ENCODE measurements around the gene OR52I2.

OR52I2 gene

GRCh38 chr11:4560467-4560866, 21.1 kb upstream of the OR52I2 start:
- TF ChIP-seq TAF1 (IDR thresholded peaks at IDR 0.05; ENCODE audit: borderline replicate concordance, insufficient read depth, low read length), result no peak
- no peak for TF ChIP-seq POLR2AphosphoS5 (IDR thresholded peaks at IDR 0.05; ENCODE audit: low read depth, low read length)
- TF ChIP-seq FOXP2 (optimal IDR thresholded peaks at IDR 0.05; ENCODE audit: borderline replicate concordance, extremely low read depth, extremely low read length, insufficient read depth), result no peak
- no peak for TF ChIP-seq SIN3A (IDR thresholded peaks at IDR 0.05; ENCODE audit: borderline replicate concordance, insufficient read depth, low read length)

- TF ChIP-seq FOXP2 (optimal IDR thresholded peaks at IDR 0.05; ENCODE audit: borderline replicate concordance, extremely low read depth, extremely low read length, insufficient read depth), result no peak
- TF ChIP-seq REST (IDR thresholded peaks at IDR 0.05; ENCODE audit: insufficient read depth in 1 of 2, low read depth in 2 of 2, low read length in 2 of 2), result no peak
- TF ChIP-seq POLR2AphosphoS5 (IDR thresholded peaks at IDR 0.05; ENCODE audit: low read depth, low read length), result no peak
Observed at GRCh38 chr11:4565371-4565770, 16.2 kb upstream of the OR52I2 start.

GRCh38 chr11:4569075-4569474, 12.5 kb upstream of the OR52I2 start:
- TF ChIP-seq SIN3A (IDR thresholded peaks at IDR 0.05; ENCODE audit: borderline replicate concordance, insufficient read depth, low read length) (no peak), POLR2AphosphoS5 (IDR thresholded peaks at IDR 0.05; ENCODE audit: low read depth, low read length) (no peak), REST (IDR thresholded peaks at IDR 0.05; ENCODE audit: insufficient read depth in 1 of 2, low read depth in 2 of 2, low read length in 2 of 2) (no peak)

GRCh38 chr11:4576880-4577279, 4.7 kb upstream of the OR52I2 start:
- no peak for TF ChIP-seq POLR2AphosphoS5 (IDR thresholded peaks at IDR 0.05; ENCODE audit: low read depth, low read length)
- TF ChIP-seq REST (IDR thresholded peaks at IDR 0.05; ENCODE audit: insufficient read depth in 1 of 2, low read depth in 2 of 2, low read length in 2 of 2), result no peak
- no peak for TF ChIP-seq TAF1 (IDR thresholded peaks at IDR 0.05; ENCODE audit: borderline replicate concordance, insufficient read depth, low read length)
- TF ChIP-seq FOXP2 (optimal IDR thresholded peaks at IDR 0.05; ENCODE audit: borderline replicate concordance, extremely low read depth, extremely low read length, insufficient read depth), result no peak
- no peak for TF ChIP-seq SIN3A (IDR thresholded peaks at IDR 0.05; ENCODE audit: borderline replicate concordance, insufficient read depth, low read length)

GRCh38 chr11:4577761-4578160, 3.8 kb upstream of the OR52I2 start:
- no peak for TF ChIP-seq SIN3A (IDR thresholded peaks at IDR 0.05; ENCODE audit: borderline replicate concordance, insufficient read depth, low read length)
- no peak for TF ChIP-seq TAF1 (IDR thresholded peaks at IDR 0.05; ENCODE audit: borderline replicate concordance, insufficient read depth, low read length)
- TF ChIP-seq FOXP2 (optimal IDR thresholded peaks at IDR 0.05; ENCODE audit: borderline replicate concordance, extremely low read depth, extremely low read length, insufficient read depth), result no peak
- TF ChIP-seq POLR2AphosphoS5 (IDR thresholded peaks at IDR 0.05; ENCODE audit: low read depth, low read length), result no peak
- TF ChIP-seq REST (IDR thresholded peaks at IDR 0.05; ENCODE audit: insufficient read depth in 1 of 2, low read depth in 2 of 2, low read length in 2 of 2), result no peak
